ENCODE measurements around the gene FBXW2. TPM values are rescaled to one million over a fixed set of nuclear protein-coding genes. Genes with fewer than 3 reads are reported as not detected.

The FBXW2 gene
- polyA plus RNA-seq, 1 experiment = 69.0 TPM

DNA sequence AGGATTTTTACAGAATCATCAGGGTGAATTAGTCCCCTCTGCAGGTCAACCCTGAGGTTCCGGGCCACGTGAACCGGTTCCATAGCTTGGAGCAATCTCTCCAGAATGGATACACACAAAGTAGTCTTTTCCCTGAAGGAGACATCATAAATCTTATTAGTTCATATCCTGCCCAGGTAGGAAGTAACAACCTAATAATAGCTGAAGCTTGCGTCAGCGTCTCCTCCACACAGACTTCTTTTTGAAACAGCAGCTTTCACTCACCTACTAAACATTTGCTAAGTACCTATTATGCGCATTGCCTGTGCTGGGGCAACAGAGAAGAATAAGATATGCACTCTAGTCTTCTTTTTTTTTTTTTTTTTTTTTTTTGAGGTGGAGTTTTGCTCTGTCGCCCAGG lies 40.1 kb upstream of the FBXW2 start:
- no peaks in the 10 kb centered on the region for H3K9me3 ChIP-seq (ENCODE audit: control insufficient read depth, insufficient read depth, low read length)
- POLR2A ChIA-PET = interaction anchor here (0.7 to 0.9 kb wide), 2 partner anchors 20 to 40 kb away, joined by 3 to 5 read pairs; partner anchors contain the start of gene FBXW2
- no peak overlapping the region for H3K27ac ChIP-seq (ENCODE audit: low read depth, low read length)
- CTCF ChIA-PET = interaction anchor here (1.4 kb wide), 1 partner anchor 227 kb away, joined by 4 read pairs; no protein-coding TSS in a partner anchor
- TF ChIP-seq CTCF (IDR thresholded peaks at IDR 0.05; ENCODE audit: low read depth, low read length) = no peak
- no peaks in the 10 kb centered on the region for H3K27me3 ChIP-seq (ENCODE audit: control insufficient read depth, insufficient read depth, low read length)
- DNase-seq (ENCODE audit: low read depth, low spot score) = no peak
- H3K4me3 ChIP-seq (ENCODE audit: low read depth, low read length) = no peak overlapping the region

DNA sequence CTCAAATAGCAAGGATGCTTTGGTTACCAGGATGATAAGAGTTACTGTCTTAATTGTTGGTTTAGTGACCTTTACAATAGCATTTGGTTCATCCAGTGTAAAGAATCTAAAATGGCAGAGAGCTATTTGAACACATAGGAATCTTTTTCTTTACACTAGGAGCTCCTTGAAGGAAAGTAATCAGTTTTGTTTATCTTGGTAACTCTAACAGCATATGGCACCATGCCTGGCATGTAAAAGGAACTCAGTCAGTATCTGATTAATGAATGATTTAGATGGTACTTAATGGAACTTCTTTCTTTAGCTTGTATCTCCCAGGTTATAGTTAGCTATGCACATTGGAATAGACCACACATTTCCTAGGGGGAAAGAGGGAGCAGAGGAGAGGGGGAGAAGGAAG lies 39.6 kb upstream of the FBXW2 start:
- Histone ChIP-seq H3K27me3 (ENCODE audit: control insufficient read depth, insufficient read depth, low read length) (no peaks in the 10 kb centered on the region), H3K4me3 (ENCODE audit: low read depth, low read length) (no peak overlapping the region), H3K27ac (ENCODE audit: low read depth, low read length) (no peak overlapping the region), H3K9me3 (ENCODE audit: control insufficient read depth, insufficient read depth, low read length) (no peaks in the 10 kb centered on the region)
- no peak for TF ChIP-seq CTCF (IDR thresholded peaks at IDR 0.05; ENCODE audit: low read depth, low read length)
- ChIA-PET CTCF (interaction anchor here (1.3 to 1.4 kb wide), 2 partner anchors 76 to 227 kb away, joined by 3 to 4 read pairs; no protein-coding TSS in a partner anchor), POLR2A (interaction anchor here (0.6 to 0.9 kb wide), 3 partner anchors 20 to 523 kb away, joined by 3 to 5 read pairs (median 3); partner anchors contain the start of gene FBXW2)
- no peak for DNase-seq (ENCODE audit: low read depth, low spot score)

- no peak overlapping the region for H3K4me3 ChIP-seq (ENCODE audit: low read depth, low read length)
- no peaks in the 10 kb centered on the region for H3K27me3 ChIP-seq (ENCODE audit: control insufficient read depth, insufficient read depth, low read length)
- H3K27ac ChIP-seq (ENCODE audit: low read depth, low read length) = no peak overlapping the region
- DNase-seq (ENCODE audit: low read depth, low spot score) = no peak
- TF ChIP-seq CTCF (IDR thresholded peaks at IDR 0.05; ENCODE audit: low read depth, low read length) = no peak
- no peaks in the 10 kb centered on the region for H3K9me3 ChIP-seq (ENCODE audit: control insufficient read depth, insufficient read depth, low read length)
- ChIA-PET POLR2A (interaction anchor here (0.6 kb wide), 1 partner anchor 701 kb away, joined by 6 read pairs; no protein-coding TSS in a partner anchor), CTCF (no interaction called here)
These were observed 37.6 kb upstream of the FBXW2 start for GRCh38 chr9:120830865-120831264.

- H3K27ac ChIP-seq (ENCODE audit: low read depth, low read length) = no peak overlapping the region
- no peaks in the 10 kb centered on the region for H3K9me3 ChIP-seq (ENCODE audit: control insufficient read depth, insufficient read depth, low read length)
- no peak overlapping the region for H3K4me3 ChIP-seq (ENCODE audit: low read depth, low read length)
- ChIA-PET POLR2A (no interaction called here), CTCF (no interaction called here)
- DNase-seq (ENCODE audit: low read depth, low spot score) = no peak
- no peak for TF ChIP-seq CTCF (IDR thresholded peaks at IDR 0.05; ENCODE audit: low read depth, low read length)
- H3K27me3 ChIP-seq (ENCODE audit: control insufficient read depth, insufficient read depth, low read length) = no peaks in the 10 kb centered on the region
These were observed 36.9 kb upstream of the FBXW2 start for GRCh38 chr9:120830151-120830550.

DNA sequence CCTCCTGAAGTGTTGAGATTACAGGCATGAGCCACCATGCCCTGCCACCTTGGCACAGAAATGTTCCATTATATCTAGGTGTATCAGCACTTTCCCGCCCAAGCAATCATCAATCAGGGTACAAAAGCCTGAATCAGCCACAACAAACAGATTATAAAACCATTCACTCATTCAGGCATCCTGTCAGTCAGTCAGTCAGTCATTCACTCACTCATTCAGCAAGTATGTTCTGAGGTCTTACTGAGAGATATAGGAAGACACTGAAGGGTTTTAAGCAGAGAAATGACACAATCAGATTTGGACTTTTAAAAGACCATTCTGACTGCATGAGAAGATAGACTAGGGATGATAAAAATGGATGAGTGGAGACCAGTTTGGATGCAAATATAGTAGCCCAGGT lies 36.4 kb upstream of the FBXW2 start:
- no peaks in the 10 kb centered on the region for H3K9me3 ChIP-seq (ENCODE audit: control insufficient read depth, insufficient read depth, low read length)
- no peak overlapping the region for H3K27ac ChIP-seq (ENCODE audit: low read depth, low read length)
- POLR2A ChIA-PET = no interaction called here
- CTCF ChIA-PET = no interaction called here
- DNase-seq (ENCODE audit: low read depth, low spot score) = no peak
- no peak overlapping the region for H3K4me3 ChIP-seq (ENCODE audit: low read depth, low read length)
- no peaks in the 10 kb centered on the region for H3K27me3 ChIP-seq (ENCODE audit: control insufficient read depth, insufficient read depth, low read length)
- no peak for TF ChIP-seq CTCF (IDR thresholded peaks at IDR 0.05; ENCODE audit: low read depth, low read length)

Data from AG04450 (cell line).